HL-60 (cell line): ENCODE data around the gene ANKRD13A.
"Not testable (repeated sequence)": the region's sequence is repeated elsewhere in the genome, so short reads cannot be mapped to it uniquely, and the experiment has no call there.

Experiments
- DNase-seq, 2 experiments: peaks; one replicate each; pipeline ENCODE4 v3.0.0-alpha.2; 2010 to 2020; ENCODE audit warnings: low read depth in 1 of 2, low spot score in 1 of 2
- H3K27ac ChIP-seq: fragments of 250-450 bp; sonication (Bioruptor Pico); replicated peaks from 2 replicates; pipeline ENCODE4 v1.5.1; 2020; ENCODE audit warnings: mild to moderate bottlenecking, moderate library complexity
- H3K27me3 ChIP-seq: fragments of 250-450 bp; sonication (Bioruptor Pico); 2 replicates; pipeline ENCODE4 v1.5.1; 2021; ENCODE audit warnings: mild to moderate bottlenecking, moderate library complexity; ENCODE audit not compliant: insufficient read depth, poor library complexity, severe bottlenecking
- H3K4me3 ChIP-seq: replicated peaks from 2 replicates; pipeline ENCODE4 v1.5.1; 2011; ENCODE audit warnings: mild to moderate bottlenecking, control low read depth, low read length; ENCODE audit not compliant: insufficient read depth
- CTCF ChIP-seq: IDR thresholded peaks from one replicate; pipeline ENCODE4 v1.5.1; 2011; ENCODE audit warnings: low read length, control low read depth, inconsistent platforms; ENCODE audit not compliant: insufficient read depth
- GABPA ChIP-seq: IDR thresholded peaks from 2 replicates; pipeline ENCODE4 v1.6.1; 2012; ENCODE audit warnings: low read depth
- POLR2AphosphoS5 ChIP-seq: IDR thresholded peaks from 2 replicates; pipeline ENCODE4 v1.6.1; 2012; ENCODE audit warnings: low read depth
- REST ChIP-seq: IDR thresholded peaks from 2 replicates; pipeline ENCODE4 v1.6.1; 2012; ENCODE audit warnings: low read depth; ENCODE audit not compliant: insufficient replicate concordance
- SPI1 ChIP-seq: IDR thresholded peaks from 2 replicates; pipeline ENCODE4 v1.6.1; 2012; ENCODE audit warnings: low read depth, mild to moderate bottlenecking, borderline replicate concordance

ANKRD13A gene

GRCh38 chr12:110068654-110069053 is 69.4 kb downstream of the ANKRD13A start:
- DNase-seq: no peak
- no peak overlapping the region for H3K27ac ChIP-seq
- H3K27me3 ChIP-seq: no peaks in the 10 kb centered on the region
- TF ChIP-seq SPI1 (no peak), GABPA (no peak), REST (no peak), POLR2AphosphoS5 (no peak), CTCF (no peak)
- no peak overlapping the region for H3K4me3 ChIP-seq

GRCh38 chr12:110071504-110071903 is 72.3 kb downstream of the ANKRD13A start:
- Histone ChIP-seq H3K27me3 (no peaks in the 10 kb centered on the region), H3K4me3 (no peak overlapping the region), H3K27ac (no peak overlapping the region)
- no peak for TF ChIP-seq POLR2AphosphoS5
- no peak for TF ChIP-seq REST
- no peak for TF ChIP-seq GABPA
- no peak for TF ChIP-seq CTCF
- no peak for TF ChIP-seq SPI1
- no peak for DNase-seq

- TF ChIP-seq POLR2AphosphoS5 (no peak), GABPA (no peak), CTCF (no peak), SPI1 (no peak), REST (no peak)
- DNase-seq: no peak
- Histone ChIP-seq H3K27me3 (no peaks in the 10 kb centered on the region), H3K4me3 (no peak overlapping the region), H3K27ac (no peak overlapping the region)
Observed at GRCh38 chr12:110071967-110072366, 72.7 kb downstream of the ANKRD13A start.

- not testable (repeated sequence) for DNase-seq, H3K27ac ChIP-seq, H3K27me3 ChIP-seq, H3K4me3 ChIP-seq
Observed at GRCh38 chr12:110072636-110073035, 73.4 kb downstream of the ANKRD13A start.
